Right lobe of liver (tissue), 4 donors: ENCODE measurements around the gene SPNS1.

Source experiments
- CTCF ChIP-seq, 4 donors: fragments of 200-600 bp in 3 of 4; fragments of 450-650 bp in 1 of 4; IDR thresholded peaks; one replicate each; pipeline versions ENCODE4 v1.5.1 to v1.8.0; 2016 to 2022; ENCODE audit warnings: antibody characterized with exemption in 4 of 4, mild to moderate bottlenecking in 2 of 4
- POLR2A ChIP-seq: fragments of 450-650 bp; IDR thresholded peaks from one replicate; pipeline ENCODE4 v1.6.1; 2017; ENCODE audit warnings: antibody characterized with exemption, mild to moderate bottlenecking
- donor health status: DM: no; HTN: no; CAD: no.
- donor health status: DM: no; HTN: no; CAD: no.
- donor health status: DM: no; HTN: yes; CAD: no.

GRCh38 chr16:28964072-28964471, 10.5 kb upstream of the SPNS1 start:
- TF ChIP-seq CTCF (IDR thresholded peaks at IDR 0.05) (no peak), POLR2A (no peak)
